ENCODE measurements around the gene CLDN5. TPM values are rescaled to one million over a fixed set of nuclear protein-coding genes. Genes with fewer than 3 reads are reported as not detected.

Gene CLDN5
- total and polyA plus RNA-seq, 2 experiments from 2014 or later = 2.0 to 3.2 TPM

GRCh38 chr22:19499236-19499879 lies 24.9 kb downstream of the CLDN5 start:
- no peak overlapping the region for H3K27ac ChIP-seq (ENCODE audit: low read depth)
- H3K9me2 ChIP-seq (ENCODE audit: insufficient read depth) = no peaks in the 10 kb centered on the region
- H3K4me3 Mint-ChIP-seq = no peak overlapping the region

More at GRCh38 chr22:19499236-19499879, 24.9 kb downstream of the CLDN5 start:
- Histone ChIP-seq H3F3A (replicated peaks; ENCODE audit: low read depth) (0 out of 2 replicates have a peak, but pooled peaks cover 3% of the 10 kb centered on the region), H3K4me2 (no peak overlapping the region), H3K4me3 (no peak overlapping the region), H3K4me1 (ENCODE audit: insufficient read depth) (no peaks in the 10 kb centered on the region), H4K20me1 (replicated peaks; ENCODE audit: insufficient read depth) (no peaks in the 10 kb centered on the region), H3K36me3 (ENCODE audit: insufficient read depth) (peaks cover 13% of the 10 kb centered on the region; the same call in 1 of the 2 replicates), H3K79me2 (replicated peaks; ENCODE audit: insufficient read depth) (no peaks in the 10 kb centered on the region), H3K27me3 (ENCODE audit: insufficient read depth) (no peaks in the 10 kb centered on the region), H2AFZ (no peak overlapping the region)
- no peak for ATAC-seq
- H3K27ac Mint-ChIP-seq = no peak overlapping the region
- DNase-seq (ENCODE audit: low spot score) = no peak
- peaks cover 19% of the 10 kb centered on the region; the same call in 2 of the 3 replicates for H3K36me3 Mint-ChIP-seq (ENCODE audit: low read depth)
- peaks cover 6% of the 10 kb centered on the region for H3K4me1 Mint-ChIP-seq
- TF ChIP-seq CTCF (conservative IDR thresholded peaks at IDR 0.05; ENCODE audit: low read depth in 2 of 2) = no peak
- no peak for TF ChIP-seq JUNB (IDR thresholded peaks at IDR 0.05; ENCODE audit: unreplicated experiment)
- no peak for TF ChIP-seq STAT1 (IDR thresholded peaks at IDR 0.05; ENCODE audit: unreplicated experiment)
- no peak for TF ChIP-seq REST (IDR thresholded peaks at IDR 0.05; ENCODE audit: unreplicated experiment)
- no peak for TF ChIP-seq CREB1 (CRISPR knock-in tag; IDR thresholded peaks at IDR 0.05; ENCODE audit: low read depth)
- H3K9me3 Mint-ChIP-seq = no peaks in the 10 kb centered on the region
- H3K27me3 Mint-ChIP-seq (ENCODE audit: insufficient read depth, low read depth, poor library complexity) = peaks cover 4% of the 10 kb centered on the region
